Liver (tissue), 9 donors: ENCODE measurements around the gene UQCRC1. TPM values are rescaled to one million over a fixed set of nuclear protein-coding genes. Genes with fewer than 3 reads are reported as not detected.

ENCODE experiments used
- DNase-seq: peaks from one replicate; pipeline ENCODE4 v3.0.0-alpha.2; 2017; ENCODE audit warnings: low spot score
- H3K27ac ChIP-seq, 2 donors: one replicate each; pipeline ENCODE4 v1.7.0; 2013; ENCODE audit warnings: inconsistent platforms in 2 of 2, low read length in 2 of 2, control low read depth in 1 of 2, low read depth in 1 of 2, mild to moderate bottlenecking in 1 of 2
- H3K27me3 ChIP-seq, 4 donors: one replicate each; pipeline versions ENCODE4 v1.6.1 to v1.7.0; 2013; ENCODE audit warnings: low read length in 3 of 4, inconsistent platforms in 1 of 4, mild to moderate bottlenecking in 1 of 4, moderate library complexity in 1 of 4; ENCODE audit not compliant: control insufficient read depth in 4 of 4, insufficient read depth in 4 of 4
- H3K36me3 ChIP-seq, 4 donors: one replicate each; pipeline versions ENCODE4 v1.6.1 to v1.7.0; 2013; ENCODE audit warnings: low read length in 3 of 4, mild to moderate bottlenecking in 3 of 4, low read depth in 1 of 4, moderate library complexity in 1 of 4; ENCODE audit not compliant: control insufficient read depth in 4 of 4, insufficient read depth in 3 of 4
- H3K4me1 ChIP-seq, 4 donors: one replicate each; pipeline versions ENCODE4 v1.6.1 to v1.7.0; 2013; ENCODE audit warnings: low read length in 3 of 4, mild to moderate bottlenecking in 3 of 4, moderate library complexity in 1 of 4; ENCODE audit not compliant: control insufficient read depth in 4 of 4, insufficient read depth in 4 of 4
- H3K4me3 ChIP-seq, 3 donors: one replicate each; pipeline versions ENCODE4 v1.6.1 to v1.7.0; 2013; ENCODE audit warnings: low read length in 3 of 3, control low read depth in 1 of 3, low read depth in 1 of 3, mild to moderate bottlenecking in 1 of 3
- H3K9ac ChIP-seq, 2 donors: one replicate each; pipeline ENCODE4 v1.7.0; 2013; ENCODE audit warnings: low read length in 2 of 2, mild to moderate bottlenecking in 2 of 2, moderate library complexity in 2 of 2, control low read depth in 1 of 2, low read depth in 1 of 2
- H3K9me3 ChIP-seq, 4 donors: one replicate each; pipeline versions ENCODE4 v1.6.1 to v1.7.0; 2013; ENCODE audit warnings: low read length in 3 of 4; ENCODE audit not compliant: control insufficient read depth in 4 of 4
- CTCF ChIP-seq: fragments of 150-350 bp; IDR thresholded peaks from 2 replicates; pipeline ENCODE4 v1.5.1; 2017; ENCODE audit warnings: improper control_type of control experiment, low read depth, low read length; ENCODE audit not compliant: missing input control
- EGR1 ChIP-seq, 2 donors: IDR thresholded peaks; 2 replicates each; pipeline ENCODE4 v1.6.1; 2016 to 2018; ENCODE audit warnings: antibody characterized with exemption in 2 of 2, low read depth in 2 of 2
- FOXA1 ChIP-seq: IDR thresholded peaks from 2 replicates; pipeline ENCODE4 v1.6.1; 2016; ENCODE audit warnings: antibody characterized with exemption
- FOXA2 ChIP-seq: IDR thresholded peaks from 2 replicates; pipeline ENCODE4 v1.6.1; 2016; ENCODE audit warnings: antibody characterized with exemption
- GABPA ChIP-seq, 2 donors: IDR thresholded peaks in 1 of 2; conservative IDR thresholded peaks in 1 of 2; 2 replicates each; pipeline ENCODE4 v1.6.1; 2016; ENCODE audit warnings: antibody characterized with exemption in 2 of 2, mild to moderate bottlenecking in 1 of 2, moderate library complexity in 1 of 2
- HNF4G ChIP-seq: IDR thresholded peaks from 2 replicates; pipeline ENCODE4 v1.6.1; 2016; ENCODE audit warnings: antibody characterized with exemption
- JUND ChIP-seq, 2 donors: IDR thresholded peaks; 2 replicates each; pipeline ENCODE4 v1.6.1; 2016; ENCODE audit warnings: antibody characterized with exemption in 2 of 2
- NR2F2 ChIP-seq: IDR thresholded peaks from 2 replicates; pipeline ENCODE4 v1.6.1; 2016; ENCODE audit warnings: antibody characterized with exemption
- RAD21 ChIP-seq, 2 donors: IDR thresholded peaks; 2 replicates each; pipeline ENCODE4 v1.6.1; 2016; ENCODE audit warnings: antibody characterized with exemption in 2 of 2, mild to moderate bottlenecking in 2 of 2
- REST ChIP-seq: IDR thresholded peaks from 2 replicates; pipeline ENCODE4 v1.6.1; 2016; ENCODE audit warnings: antibody characterized with exemption, mild to moderate bottlenecking
- RXRA ChIP-seq, 2 donors: IDR thresholded peaks; 2 replicates each; pipeline ENCODE4 v1.6.1; 2017 to 2018; ENCODE audit warnings: antibody characterized with exemption in 2 of 2, mild to moderate bottlenecking in 1 of 2
- SP1 ChIP-seq: IDR thresholded peaks from 2 replicates; pipeline ENCODE4 v1.6.1; 2018; ENCODE audit warnings: antibody characterized with exemption, mild to moderate bottlenecking
- TAF1 ChIP-seq: conservative IDR thresholded peaks from 2 replicates; pipeline ENCODE4 v1.6.1; 2016; ENCODE audit warnings: antibody characterized with exemption, mild to moderate bottlenecking
- ZBTB33 ChIP-seq: IDR thresholded peaks from 2 replicates; pipeline ENCODE4 v1.6.1; 2016; ENCODE audit warnings: antibody characterized with exemption
- WGBS: extraction: QIAGEN DNeasy Blood & Tissue Kit; methylation state at CpG from one replicate; pipeline ENCODE4 v1.1.7; 2013; 5-methylcytosine and 5-hydroxymethylcytosine counted together
- polyA plus RNA-seq, 2 donors: library from polyadenylated mRNA; stranded (reverse) in 1 of 2; unstranded in 1 of 2; fragments of 200-250 nt in 1 of 2; fragments of >200 nt in 1 of 2; fragmentation: Nextera tagmentation in 1 of 2; extraction: Ambion mirVana in 1 of 2; gene quantifications; one replicate each; pipeline versions ENCODE4 v1.2.1 to v1.2.3, GENCODE V29; 2013 to 2015
- total RNA-seq, 2 donors: library from RNA; depleted of rRNA; stranded (reverse); fragments of >200 nt; gene quantifications; one replicate each; pipeline ENCODE4 v1.2.3, GENCODE V29; 2014
- TF ChIP-seq, protein P1 (sequence below): IDR thresholded peaks from 2 replicates; pipeline ENCODE4 v1.6.1; 2016; ENCODE audit warnings: antibody characterized with exemption
- donor health status: healthy.
- donor health status: healthy.
- donor health status: healthy.
- donor health status: healthy.
- donor health status: healthy.

The UQCRC1 gene
- total and polyA plus RNA-seq, 4 donors = 153 to 373 (median 289) TPM

GRCh38 chr3:48624767-48625166 is 15.3 kb upstream of the UQCRC1 start:
- DNase-seq = no peak
- Histone ChIP-seq H3K27me3 (no peaks in the 10 kb centered on the region), H3K4me3 (no peak overlapping the region), H3K9me3 (no peaks in the 10 kb centered on the region), H3K36me3 (peaks cover 4 to 38% (median 7%) of the 10 kb centered on the region in 4 donors), H3K9ac (no peak overlapping the region), H3K27ac (no peak overlapping the region), H3K4me1 (no peaks in the 10 kb centered on the region)
- TF ChIP-seq ZBTB33 = no peak
- TF ChIP-seq REST = no peak
- TF ChIP-seq CTCF = no peak
- TF ChIP-seq, protein P1, sequence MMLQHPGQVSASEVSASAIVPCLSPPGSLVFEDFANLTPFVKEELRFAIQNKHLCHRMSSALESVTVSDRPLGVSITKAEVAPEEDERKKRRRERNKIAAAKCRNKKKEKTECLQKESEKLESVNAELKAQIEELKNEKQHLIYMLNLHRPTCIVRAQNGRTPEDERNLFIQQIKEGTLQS = no peak
- no peak for TF ChIP-seq TAF1
- no peak for TF ChIP-seq NR2F2
- TF ChIP-seq FOXA1 = no peak
- TF ChIP-seq GABPA (IDR thresholded peaks at IDR 0.05 in 1 of 2, conservative IDR thresholded peaks at IDR 0.05 in 1 of 2) = no peak
- no peak for TF ChIP-seq JUND (IDR thresholded peaks at IDR 0.05)
- no peak for TF ChIP-seq HNF4G
- no peak for TF ChIP-seq RAD21 (IDR thresholded peaks at IDR 0.05)
- no peak for TF ChIP-seq SP1
- TF ChIP-seq RXRA (IDR thresholded peaks at IDR 0.05) = no peak
- WGBS = 96% methylated on average over 10 of the region's 10 CpGs

- Histone ChIP-seq H3K27me3 (no peaks in the 10 kb centered on the region), H3K4me3 (no peak overlapping the region), H3K4me1 (no peaks in the 10 kb centered on the region), H3K9ac (no peak overlapping the region), H3K27ac (no peak overlapping the region), H3K36me3 (peaks cover 4 to 34% (median 7%) of the 10 kb centered on the region in 4 donors), H3K9me3 (no peaks in the 10 kb centered on the region)
- DNase-seq = no peak
- 82% methylated on average over 6 of the region's 6 CpGs for WGBS
- TF ChIP-seq FOXA2 (no peak), RAD21 (IDR thresholded peaks at IDR 0.05) (no peak), CTCF (no peak), NR2F2 (no peak), RXRA (IDR thresholded peaks at IDR 0.05) (no peak), EGR1 (IDR thresholded peaks at IDR 0.05; ENCODE audit: low read depth in 2 of 2) (no peak)
Measured at GRCh38 chr3:48623851-48624547, 14.6 kb upstream of the UQCRC1 start.
